ENCODE measurements around the gene NLRP3.

NLRP3 gene

DNA sequence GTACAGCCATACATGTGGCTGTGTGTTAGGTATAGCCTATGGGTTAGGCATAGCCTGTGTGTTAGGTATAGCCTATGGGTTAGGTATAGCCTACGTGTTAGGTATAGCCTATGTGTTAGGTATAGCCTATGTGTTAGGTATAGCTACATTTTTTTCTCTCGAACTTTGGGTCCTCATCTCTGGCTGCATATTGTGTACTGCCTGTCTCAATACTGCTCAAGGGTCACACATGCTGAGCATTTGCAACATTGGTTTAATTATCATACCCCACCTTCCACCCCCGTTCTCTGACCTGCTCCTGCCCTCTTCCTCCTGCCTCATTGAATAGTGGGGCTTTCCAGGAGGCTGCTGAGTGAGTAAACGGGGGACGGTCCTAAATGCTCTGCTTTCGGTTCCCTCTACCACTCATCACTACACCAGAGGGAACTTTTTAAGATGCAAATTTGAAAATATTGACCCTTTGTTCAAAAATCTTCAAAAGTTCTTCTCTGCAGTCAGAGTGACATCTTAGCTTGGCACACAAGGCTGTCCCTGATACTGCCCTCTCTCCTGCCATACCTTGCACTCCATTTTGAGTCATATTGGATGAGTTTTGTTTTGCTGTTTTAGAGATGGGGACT lies 24.1 kb downstream of the NLRP3 start:
- Mint-ChIP-seq H3K27ac (no peak overlapping the region), H3K4me1 (no peaks in the 10 kb centered on the region), H3K4me3 (no peak overlapping the region), H3K27me3 (ENCODE audit: low read depth) (no peaks in the 10 kb centered on the region), H3K36me3 (ENCODE audit: low read depth) (no peaks in the 10 kb centered on the region), H3K9me3 (no peaks in the 10 kb centered on the region)
- TF ChIP-seq CTCF (IDR thresholded peaks at IDR 0.05; ENCODE audit: unreplicated experiment in 3 of 3), result no peak

DNA sequence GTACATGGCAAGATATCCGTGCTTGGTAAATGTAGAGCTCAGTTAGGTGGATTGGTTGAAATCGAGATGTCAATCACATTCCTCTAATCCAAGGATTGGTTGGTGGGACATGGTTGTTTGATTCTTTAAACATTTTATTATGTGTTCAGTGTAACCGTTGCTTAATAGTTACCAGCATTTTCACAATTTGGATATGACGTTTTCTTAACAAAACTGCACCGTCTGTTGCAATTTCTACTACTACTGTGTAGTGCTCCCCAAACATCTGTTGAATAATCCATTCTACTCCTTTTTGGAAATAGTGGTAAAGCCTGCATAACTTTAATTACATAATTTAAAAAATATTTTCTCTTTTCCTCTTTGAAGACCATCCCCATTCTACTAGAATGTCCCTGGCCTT lies 25.6 kb downstream of the NLRP3 start:
- Mint-ChIP-seq H3K36me3 (ENCODE audit: low read depth) (no peaks in the 10 kb centered on the region), H3K4me3 (no peak overlapping the region), H3K9me3 (no peaks in the 10 kb centered on the region), H3K27ac (no peak overlapping the region), H3K27me3 (ENCODE audit: low read depth) (no peaks in the 10 kb centered on the region), H3K4me1 (no peaks in the 10 kb centered on the region)
- no peak for TF ChIP-seq CTCF (IDR thresholded peaks at IDR 0.05; ENCODE audit: unreplicated experiment in 3 of 3)

- TF ChIP-seq CTCF (IDR thresholded peaks at IDR 0.05; ENCODE audit: unreplicated experiment in 3 of 3), result no peak
- no peaks in the 10 kb centered on the region for H3K9me3 Mint-ChIP-seq
- H3K27me3 Mint-ChIP-seq (ENCODE audit: low read depth), result no peaks in the 10 kb centered on the region
- H3K36me3 Mint-ChIP-seq (ENCODE audit: low read depth), result no peaks in the 10 kb centered on the region
- no peak overlapping the region for H3K4me3 Mint-ChIP-seq
- no peak overlapping the region for H3K27ac Mint-ChIP-seq
- no peaks in the 10 kb centered on the region for H3K4me1 Mint-ChIP-seq
Measured at GRCh38 chr1:247442164-247442563, 26.2 kb downstream of the NLRP3 start.

DNA sequence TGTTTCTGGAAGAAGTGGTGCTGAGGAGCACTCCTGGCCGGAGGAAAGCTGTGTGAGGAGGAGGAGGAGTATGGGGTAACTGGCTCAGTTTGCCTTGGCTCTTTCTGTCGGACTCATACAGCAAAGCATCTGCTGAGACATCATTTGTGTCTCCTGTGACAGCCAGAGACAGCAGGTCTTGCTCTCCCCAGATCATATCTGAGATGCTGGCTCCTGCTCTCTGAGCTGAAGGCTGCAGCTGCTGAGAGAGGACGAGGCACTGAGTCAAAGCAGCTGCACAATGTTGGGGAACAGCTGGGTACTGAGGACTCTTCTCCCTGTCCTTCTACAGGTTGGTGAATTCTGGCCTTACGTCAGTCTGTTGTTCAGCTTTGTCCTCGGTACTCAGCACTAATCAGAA lies 27.7 kb downstream of the NLRP3 start:
- Mint-ChIP-seq H3K4me3 (no peak overlapping the region), H3K36me3 (ENCODE audit: low read depth) (no peaks in the 10 kb centered on the region), H3K27ac (no peak overlapping the region), H3K4me1 (no peaks in the 10 kb centered on the region), H3K9me3 (no peaks in the 10 kb centered on the region), H3K27me3 (ENCODE audit: low read depth) (no peaks in the 10 kb centered on the region)
- no peak for TF ChIP-seq CTCF (IDR thresholded peaks at IDR 0.05; ENCODE audit: unreplicated experiment in 3 of 3)

- Mint-ChIP-seq H3K9me3 (no peaks in the 10 kb centered on the region), H3K36me3 (ENCODE audit: low read depth) (no peaks in the 10 kb centered on the region), H3K4me3 (no peak overlapping the region), H3K27me3 (ENCODE audit: low read depth) (no peaks in the 10 kb centered on the region), H3K4me1 (no peaks in the 10 kb centered on the region), H3K27ac (no peak overlapping the region)
- no peak for TF ChIP-seq CTCF (IDR thresholded peaks at IDR 0.05; ENCODE audit: unreplicated experiment in 3 of 3)
Measured at GRCh38 chr1:247444571-247444970, 28.6 kb downstream of the NLRP3 start.

DNA sequence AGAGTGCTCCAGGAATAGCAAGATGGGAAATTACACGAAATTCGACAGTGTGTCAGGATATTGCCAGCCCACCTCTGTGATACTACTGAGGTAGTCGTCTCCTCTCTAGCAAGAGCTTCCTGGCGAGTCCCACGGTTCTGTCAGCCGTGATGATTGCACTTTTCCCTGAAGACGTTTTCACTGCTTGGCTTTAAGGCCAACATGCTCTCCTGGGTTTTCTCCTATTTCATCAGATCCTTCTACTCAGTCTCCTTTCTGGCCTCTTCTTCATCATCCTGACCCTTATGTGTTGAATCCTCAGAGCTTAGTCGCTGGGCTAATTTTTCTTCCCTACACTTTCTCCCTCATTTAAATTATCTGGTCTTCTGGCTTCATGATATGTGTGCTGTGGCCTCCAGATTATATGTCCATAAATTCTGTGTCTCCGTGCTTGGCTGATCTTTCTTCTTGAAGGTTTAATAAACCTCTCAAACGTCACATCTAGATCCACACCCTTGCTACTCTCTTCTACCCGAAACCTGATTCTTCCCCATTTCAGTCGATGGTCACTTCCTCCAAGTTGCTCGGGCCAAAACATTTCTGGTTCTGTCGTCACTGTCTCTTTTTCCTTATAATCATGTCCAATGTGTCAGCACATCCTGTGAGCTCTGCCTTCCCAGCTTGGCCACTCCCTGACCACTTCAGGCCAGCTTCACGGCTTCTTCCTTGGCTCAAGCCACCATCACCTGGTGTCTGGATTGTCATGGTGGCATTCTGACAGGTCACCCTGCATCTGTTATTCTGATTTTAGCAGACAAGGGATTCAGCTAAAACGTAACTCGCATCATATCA lies 29.8 kb downstream of the NLRP3 start:
- H3K9me3 Mint-ChIP-seq, result no peaks in the 10 kb centered on the region
- no peak overlapping the region for H3K4me3 Mint-ChIP-seq
- H3K4me1 Mint-ChIP-seq, result no peaks in the 10 kb centered on the region
- no peak overlapping the region for H3K27ac Mint-ChIP-seq
- no peak for TF ChIP-seq CTCF (IDR thresholded peaks at IDR 0.05; ENCODE audit: unreplicated experiment in 3 of 3)
- H3K27me3 Mint-ChIP-seq (ENCODE audit: low read depth), result no peaks in the 10 kb centered on the region
- H3K36me3 Mint-ChIP-seq (ENCODE audit: low read depth), result no peaks in the 10 kb centered on the region

All from nephron (organoid).